ENCODE data around the gene EIF2D.
A peak's percentile ranks its signal among the peaks of the same experiment; 100 is the strongest.

GRCh38 chr1:206590025-206590758, 22.1 kb downstream of the EIF2D start:
- TF ChIP-seq, protein P1, sequence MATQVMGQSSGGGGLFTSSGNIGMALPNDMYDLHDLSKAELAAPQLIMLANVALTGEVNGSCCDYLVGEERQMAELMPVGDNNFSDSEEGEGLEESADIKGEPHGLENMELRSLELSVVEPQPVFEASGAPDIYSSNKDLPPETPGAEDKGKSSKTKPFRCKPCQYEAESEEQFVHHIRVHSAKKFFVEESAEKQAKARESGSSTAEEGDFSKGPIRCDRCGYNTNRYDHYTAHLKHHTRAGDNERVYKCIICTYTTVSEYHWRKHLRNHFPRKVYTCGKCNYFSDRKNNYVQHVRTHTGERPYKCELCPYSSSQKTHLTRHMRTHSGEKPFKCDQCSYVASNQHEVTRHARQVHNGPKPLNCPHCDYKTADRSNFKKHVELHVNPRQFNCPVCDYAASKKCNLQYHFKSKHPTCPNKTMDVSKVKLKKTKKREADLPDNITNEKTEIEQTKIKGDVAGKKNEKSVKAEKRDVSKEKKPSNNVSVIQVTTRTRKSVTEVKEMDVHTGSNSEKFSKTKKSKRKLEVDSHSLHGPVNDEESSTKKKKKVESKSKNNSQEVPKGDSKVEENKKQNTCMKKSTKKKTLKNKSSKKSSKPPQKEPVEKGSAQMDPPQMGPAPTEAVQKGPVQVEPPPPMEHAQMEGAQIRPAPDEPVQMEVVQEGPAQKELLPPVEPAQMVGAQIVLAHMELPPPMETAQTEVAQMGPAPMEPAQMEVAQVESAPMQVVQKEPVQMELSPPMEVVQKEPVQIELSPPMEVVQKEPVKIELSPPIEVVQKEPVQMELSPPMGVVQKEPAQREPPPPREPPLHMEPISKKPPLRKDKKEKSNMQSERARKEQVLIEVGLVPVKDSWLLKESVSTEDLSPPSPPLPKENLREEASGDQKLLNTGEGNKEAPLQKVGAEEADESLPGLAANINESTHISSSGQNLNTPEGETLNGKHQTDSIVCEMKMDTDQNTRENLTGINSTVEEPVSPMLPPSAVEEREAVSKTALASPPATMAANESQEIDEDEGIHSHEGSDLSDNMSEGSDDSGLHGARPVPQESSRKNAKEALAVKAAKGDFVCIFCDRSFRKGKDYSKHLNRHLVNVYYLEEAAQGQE (IDR thresholded peaks at IDR 0.05), result no peak
- TF ChIP-seq CTCF (IDR thresholded peaks at IDR 0.05; ENCODE audit: low read depth, low read length, missing input control), result peak; percentile 22
- no peak for TF ChIP-seq ZBTB33 (IDR thresholded peaks at IDR 0.05)
- no peak for TF ChIP-seq SP1 (IDR thresholded peaks at IDR 0.05)
- TF ChIP-seq TAF1 (conservative IDR thresholded peaks at IDR 0.05), result no peak
- no peak for TF ChIP-seq EGR1 (IDR thresholded peaks at IDR 0.05; ENCODE audit: low read depth in 2 of 2)
